Suprapubic skin (tissue), 4 donors: ENCODE results near the gene CEBPB. TPM values are rescaled to one million over a fixed set of nuclear protein-coding genes. Genes with fewer than 3 reads are reported as not detected.
"Not testable (repeated sequence)": the region's sequence is repeated elsewhere in the genome, so short reads cannot be mapped to it uniquely, and the experiment has no call there.

ENCODE experiments used
- DNase-seq, 2 donors: peaks; one replicate each; pipeline ENCODE4 v3.0.0-alpha.2; 2019; ENCODE audit warnings: low spot score in 2 of 2
- H3K27ac ChIP-seq: fragments of 200-600 bp; sonication (generic); one replicate; pipeline ENCODE4 v1.5.1; 2019
- H3K27me3 ChIP-seq: fragments of 200-600 bp; sonication (generic); one replicate; pipeline ENCODE4 v1.5.1; 2019
- H3K36me3 ChIP-seq: fragments of 200-600 bp; sonication (generic); one replicate; pipeline ENCODE4 v1.5.1; 2019
- H3K4me1 ChIP-seq: fragments of 200-600 bp; sonication (generic); one replicate; pipeline ENCODE4 v1.5.1; 2019
- H3K4me3 ChIP-seq: fragments of 200-600 bp; sonication (generic); one replicate; pipeline ENCODE4 v1.5.1; 2019; ENCODE audit warnings: mild to moderate bottlenecking
- H3K9me3 ChIP-seq: fragments of 200-600 bp; sonication (generic); one replicate; pipeline ENCODE4 v1.5.1; 2019
- EP300 ChIP-seq: sonication (generic); formaldehyde crosslinking; IDR thresholded peaks from one replicate; pipeline ENCODE4 v1.6.1; 2017; ENCODE audit warnings: antibody characterized with exemption
- POLR2A ChIP-seq, 2 donors: fragments of 450-650 bp; IDR thresholded peaks; one replicate each; pipeline ENCODE4 v1.6.1; 2017; ENCODE audit warnings: antibody characterized with exemption in 2 of 2, mild to moderate bottlenecking in 2 of 2, moderate library complexity in 2 of 2
- POLR2AphosphoS5 ChIP-seq, 3 donors: sonication (generic); formaldehyde crosslinking; IDR thresholded peaks; one replicate each; pipeline ENCODE4 v1.6.1; 2017; ENCODE audit warnings: antibody characterized with exemption in 3 of 3
- WGBS: methylation state at CpG from one replicate; pipeline ENCODE4 v1.1.5; 2018; 5-methylcytosine and 5-hydroxymethylcytosine counted together
- total RNA-seq, 4 donors: library from RNA; depleted of rRNA; stranded (reverse); fragments of >200 nt; gene quantifications; one replicate each; pipeline ENCODE4 v1.1.0, GENCODE V29; 2016
- TF ChIP-seq, protein P1 (sequence below), 2 donors: fragments of 200-600 bp in 1 of 2; fragments of 450-650 bp in 1 of 2; sonication (generic) in 1 of 2; IDR thresholded peaks; one replicate each; pipeline ENCODE4 v1.5.1; 2016 to 2019; ENCODE audit warnings: antibody characterized with exemption in 2 of 2, mild to moderate bottlenecking in 1 of 2, moderate library complexity in 1 of 2

CEBPB gene
- total RNA-seq, 4 donors from 2014 or later = 43.2 to 83.9 (median 69.2) TPM

- Histone ChIP-seq H3K9me3 (no peaks in the 10 kb centered on the region), H3K27ac (peak overlapping the region; percentile 66), H3K4me3 (peak overlapping the region; percentile 54), H3K4me1 (peaks cover 22% of the 10 kb centered on the region), H3K27me3 (no peaks in the 10 kb centered on the region), H3K36me3 (no peaks in the 10 kb centered on the region)
- peak; percentile 90 to 93 for DNase-seq
- peak in 1 of 2 donors; percentile 35 for TF ChIP-seq POLR2A (IDR thresholded peaks at IDR 0.05)
- no peak for TF ChIP-seq EP300
- TF ChIP-seq POLR2AphosphoS5 (IDR thresholded peaks at IDR 0.05) = no peak
- WGBS = 41% methylated on average over 17 of the region's 36 CpGs
These were observed 18.1 kb upstream of the CEBPB start for GRCh38 chr20:50172347-50173013.

GRCh38 chr20:50174456-50174855, 16.2 kb upstream of the CEBPB start:
- DNase-seq = no peak
- Histone ChIP-seq H3K36me3 (no peaks in the 10 kb centered on the region), H3K4me3 (no peak overlapping the region), H3K9me3 (no peaks in the 10 kb centered on the region), H3K27me3 (no peaks in the 10 kb centered on the region), H3K27ac (no peak overlapping the region), H3K4me1 (peaks cover 21% of the 10 kb centered on the region)
- 85% methylated on average over 5 of the region's 5 CpGs for WGBS
- TF ChIP-seq, protein P1, sequence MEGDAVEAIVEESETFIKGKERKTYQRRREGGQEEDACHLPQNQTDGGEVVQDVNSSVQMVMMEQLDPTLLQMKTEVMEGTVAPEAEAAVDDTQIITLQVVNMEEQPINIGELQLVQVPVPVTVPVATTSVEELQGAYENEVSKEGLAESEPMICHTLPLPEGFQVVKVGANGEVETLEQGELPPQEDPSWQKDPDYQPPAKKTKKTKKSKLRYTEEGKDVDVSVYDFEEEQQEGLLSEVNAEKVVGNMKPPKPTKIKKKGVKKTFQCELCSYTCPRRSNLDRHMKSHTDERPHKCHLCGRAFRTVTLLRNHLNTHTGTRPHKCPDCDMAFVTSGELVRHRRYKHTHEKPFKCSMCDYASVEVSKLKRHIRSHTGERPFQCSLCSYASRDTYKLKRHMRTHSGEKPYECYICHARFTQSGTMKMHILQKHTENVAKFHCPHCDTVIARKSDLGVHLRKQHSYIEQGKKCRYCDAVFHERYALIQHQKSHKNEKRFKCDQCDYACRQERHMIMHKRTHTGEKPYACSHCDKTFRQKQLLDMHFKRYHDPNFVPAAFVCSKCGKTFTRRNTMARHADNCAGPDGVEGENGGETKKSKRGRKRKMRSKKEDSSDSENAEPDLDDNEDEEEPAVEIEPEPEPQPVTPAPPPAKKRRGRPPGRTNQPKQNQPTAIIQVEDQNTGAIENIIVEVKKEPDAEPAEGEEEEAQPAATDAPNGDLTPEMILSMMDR (IDR thresholded peaks at IDR 0.05) = no peak
- TF ChIP-seq EP300 (no peak), POLR2A (IDR thresholded peaks at IDR 0.05) (no peak), POLR2AphosphoS5 (IDR thresholded peaks at IDR 0.05) (no peak)

GRCh38 chr20:50175938-50176933, 14.4 kb upstream of the CEBPB start:
- H3K27ac ChIP-seq = no peak overlapping the region
- 93% methylated on average over 18 of the region's 18 CpGs for WGBS
- no peak overlapping the region for H3K4me3 ChIP-seq
- no peaks in the 10 kb centered on the region for H3K9me3 ChIP-seq
- H3K4me1 ChIP-seq = peaks cover 21% of the 10 kb centered on the region
- DNase-seq = no peak
- H3K36me3 ChIP-seq = no peaks in the 10 kb centered on the region
- H3K27me3 ChIP-seq = no peaks in the 10 kb centered on the region
- TF ChIP-seq POLR2AphosphoS5 (IDR thresholded peaks at IDR 0.05) (no peak), POLR2A (IDR thresholded peaks at IDR 0.05) (no peak), EP300 (no peak)
- TF ChIP-seq, protein P1 (IDR thresholded peaks at IDR 0.05) = no peak

DNA sequence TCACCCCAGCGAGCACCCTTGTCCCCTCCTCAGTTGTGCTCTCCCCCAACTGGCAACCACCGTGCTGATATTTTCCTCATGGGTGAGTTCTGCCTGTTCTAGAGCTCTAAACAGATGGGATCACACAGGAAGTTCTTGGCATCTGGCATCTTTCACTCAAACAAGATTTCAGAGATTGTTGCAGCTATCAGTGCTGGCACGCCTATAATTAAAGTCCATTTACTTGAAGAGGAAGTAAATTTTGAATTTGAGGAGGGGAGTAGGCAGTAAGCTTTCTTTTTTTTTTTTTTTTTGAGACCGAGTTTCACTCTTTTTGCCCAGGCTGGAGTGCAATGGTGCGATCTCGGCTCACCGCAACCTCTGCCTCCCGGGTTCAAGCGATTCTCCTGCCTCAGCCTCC, 12.0 kb upstream of the CEBPB start:
- not testable (repeated sequence) for H3K4me1 ChIP-seq, DNase-seq, H3K4me3 ChIP-seq, H3K27ac ChIP-seq, H3K9me3 ChIP-seq, H3K36me3 ChIP-seq, H3K27me3 ChIP-seq
- WGBS = 81% methylated on average over 9 of the region's 9 CpGs

DNA sequence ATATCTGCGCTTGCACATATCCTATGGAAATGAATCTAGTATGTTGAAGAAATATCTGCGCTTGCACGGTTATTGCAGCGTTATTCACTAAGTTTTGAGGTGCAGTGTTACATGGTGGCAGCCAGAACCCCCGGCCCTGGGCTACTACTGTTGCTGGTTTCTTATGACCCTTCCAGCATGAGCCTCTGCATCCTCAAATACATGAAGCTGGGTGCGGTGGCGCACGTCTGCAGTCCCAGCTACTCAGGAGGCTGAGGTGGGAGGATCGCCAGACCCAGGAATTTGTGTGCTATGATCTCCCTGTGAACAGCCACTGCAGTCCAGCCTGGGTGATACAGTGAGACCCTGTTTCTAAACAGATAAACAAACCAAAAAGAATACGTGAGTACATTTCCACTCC, 9.3 kb upstream of the CEBPB start:
- no peaks in the 10 kb centered on the region for H3K9me3 ChIP-seq
- WGBS = 89% methylated on average over 10 of the region's 10 CpGs
- DNase-seq = no peak
- H3K4me3 ChIP-seq = no peak overlapping the region
- H3K27me3 ChIP-seq = no peaks in the 10 kb centered on the region
- TF ChIP-seq POLR2AphosphoS5 (IDR thresholded peaks at IDR 0.05) = no peak
- no peak for TF ChIP-seq POLR2A (IDR thresholded peaks at IDR 0.05)
- no peak for TF ChIP-seq EP300
- TF ChIP-seq, protein P1 (IDR thresholded peaks at IDR 0.05) = no peak
- H3K27ac ChIP-seq = no peak overlapping the region
- peaks cover 5% of the 10 kb centered on the region for H3K4me1 ChIP-seq
- no peaks in the 10 kb centered on the region for H3K36me3 ChIP-seq

DNA sequence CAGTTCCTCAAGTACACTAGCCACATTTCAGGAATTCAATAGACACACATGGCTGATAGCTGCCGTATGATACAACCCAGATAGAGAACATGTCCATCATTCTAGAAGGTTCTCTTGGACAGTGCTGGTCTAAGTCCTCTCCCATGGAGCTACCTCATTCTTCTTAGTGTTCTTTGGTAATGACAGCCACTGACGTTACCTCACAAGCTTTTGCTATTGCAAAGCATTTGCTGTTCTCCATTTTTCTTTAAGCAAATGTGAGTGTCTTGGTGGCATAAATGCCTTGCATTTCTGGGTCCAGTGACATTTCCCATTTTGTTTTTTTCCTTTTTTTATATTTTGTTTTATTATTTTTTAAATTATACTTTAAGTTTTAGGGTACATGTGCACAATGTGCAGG, 8.3 kb upstream of the CEBPB start:
- no peak for DNase-seq
- Histone ChIP-seq H3K27ac (no peak overlapping the region), H3K27me3 (no peaks in the 10 kb centered on the region), H3K4me1 (peaks cover 15% of the 10 kb centered on the region), H3K4me3 (no peak overlapping the region), H3K9me3 (no peaks in the 10 kb centered on the region), H3K36me3 (no peaks in the 10 kb centered on the region)
- no peak for TF ChIP-seq POLR2AphosphoS5 (IDR thresholded peaks at IDR 0.05)
- no peak for TF ChIP-seq EP300
- TF ChIP-seq, protein P1 (IDR thresholded peaks at IDR 0.05) = no peak
- TF ChIP-seq POLR2A (IDR thresholded peaks at IDR 0.05) = no peak
- WGBS = 64% methylated on average over 2 of the region's 2 CpGs
